ENCODE measurements around the gene MIB2. TPM values are rescaled to one million over a fixed set of nuclear protein-coding genes. Genes with fewer than 3 reads are reported as not detected.

Gene MIB2
- polyA plus RNA-seq, 1 donor from 2014 or later = 106 TPM

- Histone ChIP-seq H3K9me2 (ENCODE audit: insufficient read depth, low read length) (no peaks in the 10 kb centered on the region), H3K36me3 (ENCODE audit: insufficient read depth, low read length) (no peaks in the 10 kb centered on the region), H3K4me3 (ENCODE audit: low read length) (peak within 1 kb of the TSS; percentile 90), H3F3A (ENCODE audit: insufficient read depth, low read length, poor library complexity, severe bottlenecking) (no peaks in the 10 kb centered on the region), H2AFZ (ENCODE audit: low read depth, low read length) (peak within 1 kb of the TSS; percentile 60), H3K27me3 (ENCODE audit: insufficient read depth, low read depth, low read length) (peaks cover 12% of the 10 kb centered on the region), H3K79me2 (replicated peaks; ENCODE audit: insufficient read depth, low read length) (no peaks in the 10 kb centered on the region), H3K4me2 (ENCODE audit: low read length) (peak within 1 kb of the TSS; percentile 82), H3K27ac (ENCODE audit: low read length) (no peak within 1 kb of the TSS), H4K20me1 (ENCODE audit: insufficient read depth) (no peaks in the 10 kb centered on the region), H3K9ac (ENCODE audit: low read length) (peak within 1 kb of the TSS; percentile 66), H3K9me3 (ENCODE audit: low read length) (no peaks in the 10 kb centered on the region)
- TF ChIP-seq, protein P1, sequence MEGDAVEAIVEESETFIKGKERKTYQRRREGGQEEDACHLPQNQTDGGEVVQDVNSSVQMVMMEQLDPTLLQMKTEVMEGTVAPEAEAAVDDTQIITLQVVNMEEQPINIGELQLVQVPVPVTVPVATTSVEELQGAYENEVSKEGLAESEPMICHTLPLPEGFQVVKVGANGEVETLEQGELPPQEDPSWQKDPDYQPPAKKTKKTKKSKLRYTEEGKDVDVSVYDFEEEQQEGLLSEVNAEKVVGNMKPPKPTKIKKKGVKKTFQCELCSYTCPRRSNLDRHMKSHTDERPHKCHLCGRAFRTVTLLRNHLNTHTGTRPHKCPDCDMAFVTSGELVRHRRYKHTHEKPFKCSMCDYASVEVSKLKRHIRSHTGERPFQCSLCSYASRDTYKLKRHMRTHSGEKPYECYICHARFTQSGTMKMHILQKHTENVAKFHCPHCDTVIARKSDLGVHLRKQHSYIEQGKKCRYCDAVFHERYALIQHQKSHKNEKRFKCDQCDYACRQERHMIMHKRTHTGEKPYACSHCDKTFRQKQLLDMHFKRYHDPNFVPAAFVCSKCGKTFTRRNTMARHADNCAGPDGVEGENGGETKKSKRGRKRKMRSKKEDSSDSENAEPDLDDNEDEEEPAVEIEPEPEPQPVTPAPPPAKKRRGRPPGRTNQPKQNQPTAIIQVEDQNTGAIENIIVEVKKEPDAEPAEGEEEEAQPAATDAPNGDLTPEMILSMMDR (IDR thresholded peaks at IDR 0.05; ENCODE audit: poor library complexity, severe bottlenecking) = no peak
- TF ChIP-seq EP300 (conservative IDR thresholded peaks at IDR 0.05; ENCODE audit: poor library complexity, severe bottlenecking) (no peak), MXI1 (conservative IDR thresholded peaks at IDR 0.05; ENCODE audit: poor library complexity, severe bottlenecking) (no peak), TAF1 (IDR thresholded peaks at IDR 0.05; ENCODE audit: low read depth) (no peak), EZH2 (IDR thresholded peaks at IDR 0.05; ENCODE audit: borderline replicate concordance, insufficient read depth, low read length, poor library complexity, severe bottlenecking) (no peak), POLR2AphosphoS5 (IDR thresholded peaks at IDR 0.05) (peak; percentile 1), REST (IDR thresholded peaks at IDR 0.05; ENCODE audit: borderline replicate concordance) (no peak), RAD21 (conservative IDR thresholded peaks at IDR 0.05) (no peak)
Measured at GRCh38 chr1:1599935-1600860, 15.1 kb upstream of the MIB2 start, which contains the start of gene FNDC10. TSS of gene FNDC10 (minus strand) at chr1:1600135. CDS start at chr1:1600015, 120 bp downstream.

DNA sequence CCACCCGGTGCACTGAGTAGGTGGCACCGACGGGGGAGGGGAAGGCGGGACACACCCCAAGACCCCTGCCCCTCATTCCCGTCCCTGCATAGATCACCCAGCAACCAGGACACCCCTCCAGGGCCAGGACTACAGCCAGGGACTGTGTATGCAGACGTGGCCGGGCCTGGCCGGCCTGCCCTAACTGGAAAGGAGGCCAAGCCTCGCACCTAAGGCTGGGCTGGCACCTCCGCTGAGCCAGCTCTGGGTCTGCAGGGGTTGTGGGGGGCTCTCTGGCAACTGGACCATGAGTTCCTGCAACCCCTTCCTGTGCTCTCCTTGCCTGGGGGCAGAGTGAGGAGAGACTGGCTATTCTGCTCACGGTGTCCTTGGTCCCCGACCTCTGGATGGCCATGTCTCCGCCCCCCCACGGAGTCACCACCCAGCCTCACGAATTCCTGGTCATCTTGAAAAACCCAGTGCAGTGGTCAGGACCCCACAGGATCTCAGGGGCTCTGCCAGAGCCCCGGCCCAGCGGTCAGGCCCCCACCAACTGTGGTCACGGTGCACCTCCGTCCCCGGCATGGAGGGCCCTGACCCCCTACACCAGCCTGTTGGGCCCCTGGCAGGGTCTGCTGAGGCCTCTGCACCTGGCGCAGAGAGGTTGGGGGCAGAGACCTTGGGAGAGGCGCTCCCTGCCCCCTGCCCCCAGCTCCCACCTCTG, 14.3 kb upstream of the MIB2 start:
- Histone ChIP-seq H3K9me3 (ENCODE audit: low read length) (no peaks in the 10 kb centered on the region), H3K9me2 (ENCODE audit: insufficient read depth, low read length) (no peaks in the 10 kb centered on the region), H3K36me3 (ENCODE audit: insufficient read depth, low read length) (no peaks in the 10 kb centered on the region), H3K9ac (ENCODE audit: low read length) (peak overlapping the region; percentile 66), H4K20me1 (ENCODE audit: insufficient read depth) (no peaks in the 10 kb centered on the region), H3K27ac (ENCODE audit: low read length) (no peak overlapping the region), H2AFZ (ENCODE audit: low read depth, low read length) (peak overlapping the region; percentile 60), H3K4me3 (ENCODE audit: low read length) (peak overlapping the region; percentile 90), H3K4me2 (ENCODE audit: low read length) (peak overlapping the region; percentile 82), H3K27me3 (ENCODE audit: insufficient read depth, low read depth, low read length) (peaks cover 12% of the 10 kb centered on the region), H3K79me2 (replicated peaks; ENCODE audit: insufficient read depth, low read length) (no peaks in the 10 kb centered on the region), H3F3A (ENCODE audit: insufficient read depth, low read length, poor library complexity, severe bottlenecking) (no peaks in the 10 kb centered on the region)
- TF ChIP-seq EP300 (conservative IDR thresholded peaks at IDR 0.05; ENCODE audit: poor library complexity, severe bottlenecking) (no peak), TAF1 (IDR thresholded peaks at IDR 0.05; ENCODE audit: low read depth) (no peak), REST (IDR thresholded peaks at IDR 0.05; ENCODE audit: borderline replicate concordance) (no peak), RAD21 (conservative IDR thresholded peaks at IDR 0.05) (no peak), POLR2AphosphoS5 (IDR thresholded peaks at IDR 0.05) (no peak), SMC3 (conservative IDR thresholded peaks at IDR 0.05; ENCODE audit: poor library complexity) (no peak), MXI1 (conservative IDR thresholded peaks at IDR 0.05; ENCODE audit: poor library complexity, severe bottlenecking) (no peak), EZH2 (IDR thresholded peaks at IDR 0.05; ENCODE audit: borderline replicate concordance, insufficient read depth, low read length, poor library complexity, severe bottlenecking) (no peak)
- TF ChIP-seq, protein P1 (IDR thresholded peaks at IDR 0.05; ENCODE audit: poor library complexity, severe bottlenecking) = no peak
